UCSD-AML1 (cell line): ENCODE results near the gene UCMA.
"Not testable (repeated sequence)": the region's sequence is repeated elsewhere in the genome, so short reads cannot be mapped to it uniquely, and the experiment has no call there.

Source experiments
- DNase-seq: peaks from one replicate; lab custom pipeline; 2025; ENCODE audit not compliant: unreplicated experiment; lab: John Stamatoyannopoulos, UW

The UCMA gene

GRCh38 chr10:13234736-13235135 is 562 bp upstream of the UCMA start:
- not testable (repeated sequence) for DNase-seq

GRCh38 chr10:13233358-13233757 is 816 bp downstream of the UCMA start:
- DNase-seq, result no peak

GRCh38 chr10:13231808-13232207 is 2.4 kb downstream of the UCMA start:
- no peak for DNase-seq

DNA sequence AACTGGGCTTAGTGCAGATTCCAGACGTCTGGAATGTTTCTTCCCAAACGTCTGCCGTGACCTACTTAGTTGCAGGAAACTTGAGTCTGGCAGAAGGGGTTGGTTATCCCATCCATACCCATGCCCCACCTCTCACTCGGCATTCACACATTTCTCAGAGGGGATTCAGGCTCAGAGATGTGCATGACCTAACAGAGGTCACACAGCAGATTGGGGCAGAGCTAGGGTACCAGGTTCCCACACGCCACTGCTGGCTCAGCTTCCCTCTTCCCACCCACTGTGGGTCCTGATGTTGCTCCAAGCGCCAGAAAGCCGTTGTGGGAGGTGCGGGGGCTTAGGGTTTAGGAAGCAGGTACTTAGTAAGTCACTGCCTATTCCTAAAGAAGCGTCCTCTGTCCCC is 3.0 kb downstream of the UCMA start:
- no peak for DNase-seq

DNA sequence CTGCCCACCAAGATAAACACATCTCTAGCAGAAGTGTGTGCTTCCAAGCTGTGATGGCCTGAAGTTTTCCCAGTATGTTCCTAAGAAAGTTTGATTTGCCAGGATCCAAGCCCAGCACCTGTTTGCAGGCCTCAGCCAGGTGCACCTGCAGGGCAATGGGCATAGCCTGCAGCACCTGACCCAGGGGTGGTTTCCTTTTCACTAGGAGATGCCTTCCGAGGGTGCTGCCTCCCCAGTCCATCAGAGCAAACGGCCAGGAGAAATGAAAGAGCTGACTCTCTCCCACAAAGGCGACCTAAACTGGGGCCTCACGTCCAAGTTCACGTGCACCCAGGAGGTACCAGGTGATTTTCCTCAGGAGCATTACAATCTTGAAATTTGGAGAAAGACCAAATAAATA is 7.1 kb downstream of the UCMA start:
- DNase-seq, result no peak

DNA sequence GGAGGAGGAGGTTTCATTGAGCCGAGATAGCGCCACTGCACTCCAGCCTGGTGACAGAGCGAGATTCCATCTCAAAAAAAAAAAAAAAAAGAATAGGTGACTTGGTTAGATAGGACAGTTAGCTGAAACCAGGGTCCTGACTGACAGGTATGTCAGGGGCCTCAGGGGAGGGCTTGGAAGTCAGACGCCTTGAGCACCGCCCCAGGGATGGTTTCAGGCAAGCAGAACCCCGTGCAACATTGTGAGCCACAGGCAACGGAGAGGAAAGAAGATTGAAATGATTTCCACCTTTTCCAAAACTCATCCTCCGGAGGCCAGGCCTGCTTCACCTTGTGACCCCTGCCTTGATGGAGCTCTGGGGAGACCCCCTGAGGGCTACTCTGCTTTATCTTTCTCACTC is 8.6 kb downstream of the UCMA start:
- DNase-seq, result no peak

GRCh38 chr10:13224210-13224995 is 9.8 kb downstream of the UCMA start:
- DNase-seq, result no peak

- DNase-seq, result no peak
Observed at GRCh38 chr10:13223241-13223640, 10.9 kb downstream of the UCMA start.

- no peak for DNase-seq
Observed at GRCh38 chr10:13222566-13222965, 11.6 kb downstream of the UCMA start.

DNA sequence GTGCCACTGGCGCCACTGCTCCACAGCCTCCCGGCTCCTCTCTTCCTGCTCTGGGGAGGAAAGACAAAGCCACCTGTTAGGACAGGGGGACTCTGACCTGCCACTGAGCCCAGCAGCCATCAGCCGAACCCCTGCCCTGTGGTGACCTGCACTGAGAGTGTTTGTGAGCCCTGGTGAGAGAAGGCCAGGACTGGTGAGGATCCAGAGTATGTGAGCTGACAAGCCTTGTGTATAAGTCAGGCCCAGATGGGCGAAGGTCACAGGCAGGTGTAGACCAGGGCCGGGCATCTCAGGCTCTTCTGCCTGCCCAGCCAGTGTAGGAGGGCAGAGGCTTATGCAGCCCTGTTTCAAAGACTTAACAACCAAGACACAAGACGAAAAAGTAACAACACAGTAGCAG is 12.0 kb downstream of the UCMA start:
- no peak for DNase-seq

DNA sequence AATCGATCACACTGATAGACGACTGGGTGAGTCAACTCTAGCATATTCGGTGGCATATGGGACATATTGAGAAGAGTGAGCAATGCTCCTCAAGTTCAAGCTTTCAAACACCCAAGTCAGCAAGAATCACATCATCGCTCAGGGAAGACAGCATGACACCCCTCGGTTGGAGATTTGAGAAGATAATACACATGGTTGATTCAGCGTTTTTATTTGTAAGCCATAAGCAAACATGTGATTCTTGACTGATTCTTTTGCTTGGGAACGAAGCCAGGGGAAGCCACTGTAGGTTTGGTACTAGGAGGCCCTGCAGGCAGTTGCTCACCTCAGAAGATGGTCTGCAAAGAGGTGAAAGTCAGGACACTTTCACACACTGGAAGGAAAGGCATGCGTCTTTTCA is 12.6 kb downstream of the UCMA start:
- DNase-seq, result no peak

DNA sequence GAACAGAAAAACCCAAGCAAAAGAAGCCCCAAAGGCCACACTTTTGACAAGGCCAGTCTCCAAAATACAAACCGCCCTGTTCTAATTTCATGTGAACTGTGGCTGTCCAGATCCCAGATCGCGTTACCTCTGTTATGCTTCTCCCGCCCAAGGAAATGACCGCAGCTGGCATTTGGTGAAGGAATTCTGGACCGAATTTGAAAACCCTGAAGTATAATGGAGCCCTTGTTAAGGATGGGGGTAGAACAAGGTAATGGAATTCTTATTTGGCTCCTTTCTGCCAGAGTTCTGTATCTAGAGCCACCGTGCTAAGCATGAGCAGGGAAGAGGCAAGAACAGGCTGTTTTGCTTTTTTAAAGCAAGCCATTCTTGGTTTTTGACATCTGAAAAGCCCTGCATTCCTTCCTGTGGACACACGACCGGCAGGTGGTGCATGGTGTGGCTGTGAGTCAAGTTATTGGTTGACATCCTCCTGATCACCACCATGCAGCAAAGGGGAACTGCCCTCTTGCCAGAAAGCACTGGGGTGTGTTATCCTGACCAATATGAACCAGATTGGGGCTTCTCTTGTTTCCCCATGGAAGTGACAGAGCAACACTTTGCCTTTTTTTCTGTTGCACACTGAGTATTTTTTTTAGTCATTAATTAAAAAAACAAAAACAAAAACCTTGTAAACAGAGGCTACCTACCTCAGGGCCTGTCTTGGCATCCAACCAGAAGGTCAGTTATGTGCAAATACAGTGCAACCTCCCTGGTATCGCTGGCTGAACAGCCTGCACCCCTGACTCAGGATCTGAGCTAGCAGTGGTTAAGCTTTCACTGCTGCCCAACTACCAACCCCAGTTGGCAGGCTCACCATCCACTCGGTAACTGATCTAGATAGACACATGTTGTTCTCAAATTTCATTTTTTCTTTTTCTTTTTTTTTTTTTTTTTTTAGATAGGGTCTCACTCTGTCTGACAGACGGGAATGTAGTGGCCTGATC is 14.2 kb downstream of the UCMA start:
- peak; percentile 28 for DNase-seq

- no peak for DNase-seq
Observed at GRCh38 chr10:13218878-13219277, 15.3 kb downstream of the UCMA start.

DNA sequence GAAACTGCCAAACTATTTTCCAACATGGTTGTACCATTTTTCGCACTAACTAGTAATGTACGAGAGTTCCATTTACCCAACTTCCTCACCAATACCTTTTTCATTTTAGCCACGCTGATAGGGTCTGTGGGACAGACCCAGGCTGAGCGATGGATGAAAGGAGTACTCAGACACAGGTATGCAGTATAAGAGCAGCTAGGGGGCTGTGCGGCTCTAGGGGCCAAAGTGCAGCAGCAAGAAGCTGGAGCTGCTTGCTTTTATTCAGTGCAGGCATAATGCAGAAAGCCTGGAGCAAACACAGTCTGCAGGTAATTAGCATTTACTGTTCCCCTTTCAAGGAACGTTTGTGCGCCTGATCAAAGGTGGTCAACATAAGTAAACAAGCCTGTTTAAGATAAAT is 21.0 kb downstream of the UCMA start:
- no peak for DNase-seq

- no peak for DNase-seq
Observed at GRCh38 chr10:13206546-13207443, 27.4 kb downstream of the UCMA start.

DNA sequence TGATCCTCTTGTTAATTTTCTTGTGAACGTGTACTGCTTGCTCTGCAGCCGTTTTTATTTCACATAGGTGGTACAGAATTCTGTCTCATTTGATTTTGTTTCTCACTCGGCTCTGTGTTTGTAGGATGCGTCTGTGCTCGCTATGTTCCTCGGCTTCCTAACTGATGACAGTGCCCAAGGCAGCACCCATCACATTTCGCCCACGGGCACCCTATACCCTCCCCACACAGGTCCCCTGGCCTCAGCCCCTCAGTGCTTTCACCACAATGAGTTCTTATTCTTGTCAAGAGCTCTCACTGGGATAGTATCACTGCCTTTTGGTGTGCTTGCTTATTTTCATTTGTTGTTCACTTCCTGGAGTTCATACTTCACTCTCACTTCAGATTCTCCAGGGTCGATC is 28.1 kb downstream of the UCMA start:
- DNase-seq, result no peak

DNA sequence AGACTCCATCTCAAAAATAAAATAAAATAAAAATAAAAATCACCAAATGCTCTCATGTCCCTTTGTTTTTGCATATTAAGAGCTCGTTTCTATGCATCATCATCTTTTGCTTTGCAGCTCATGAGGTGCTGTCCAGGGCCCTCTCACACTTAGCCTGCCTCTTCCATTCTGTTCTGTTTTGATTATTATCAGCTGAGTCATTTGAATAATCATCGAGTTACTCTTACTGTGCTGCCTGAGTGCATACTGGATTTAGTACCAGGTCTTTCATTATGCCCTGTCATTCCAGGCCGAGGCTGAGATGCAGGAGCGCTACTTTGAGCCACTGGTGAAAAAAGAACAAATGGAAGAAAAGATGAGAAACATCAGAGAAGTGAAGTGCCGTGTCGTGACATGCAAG is 33.0 kb downstream of the UCMA start:
- no peak for DNase-seq

DNA sequence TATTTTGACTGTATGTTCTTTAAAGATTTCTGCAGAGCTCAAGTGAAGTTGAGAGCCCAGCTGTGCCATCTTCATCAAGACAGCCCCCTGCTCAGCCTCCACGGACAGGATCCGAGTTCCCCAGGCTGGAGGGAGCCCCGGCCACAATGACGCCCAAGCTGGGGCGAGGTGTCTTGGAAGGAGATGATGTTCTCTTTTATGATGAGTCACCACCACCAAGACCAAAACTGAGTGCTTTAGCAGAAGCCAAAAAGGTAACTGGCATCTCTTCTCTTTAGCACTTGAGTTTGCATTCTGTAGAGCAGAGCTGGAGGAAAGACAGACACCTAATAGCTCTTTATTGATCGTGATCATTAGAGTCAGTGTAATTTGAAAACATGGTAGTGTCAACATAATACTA is 39.2 kb downstream of the UCMA start:
- DNase-seq, result no peak

DNA sequence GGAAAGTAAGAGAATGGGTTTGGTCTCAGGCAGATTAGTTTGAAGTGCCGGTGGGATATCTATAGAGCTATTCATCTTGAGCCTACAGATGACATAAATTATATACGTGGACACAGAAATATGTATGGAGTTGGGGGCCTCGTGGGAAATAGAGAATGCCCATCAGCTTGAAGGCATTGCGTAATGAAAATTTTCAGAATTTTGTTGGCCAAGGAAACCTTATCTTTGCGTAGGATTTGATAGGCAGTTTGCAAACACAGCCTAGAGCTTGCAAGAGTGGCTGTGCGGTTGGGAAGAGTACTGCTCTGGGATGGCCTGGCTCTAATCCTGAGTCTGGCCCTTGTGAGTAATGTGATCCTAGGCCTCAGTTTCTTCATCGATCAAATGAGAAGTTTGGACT is 40.5 kb downstream of the UCMA start:
- DNase-seq, result no peak

GRCh38 chr10:13191362-13191761 is 42.8 kb downstream of the UCMA start:
- DNase-seq, result no peak

DNA sequence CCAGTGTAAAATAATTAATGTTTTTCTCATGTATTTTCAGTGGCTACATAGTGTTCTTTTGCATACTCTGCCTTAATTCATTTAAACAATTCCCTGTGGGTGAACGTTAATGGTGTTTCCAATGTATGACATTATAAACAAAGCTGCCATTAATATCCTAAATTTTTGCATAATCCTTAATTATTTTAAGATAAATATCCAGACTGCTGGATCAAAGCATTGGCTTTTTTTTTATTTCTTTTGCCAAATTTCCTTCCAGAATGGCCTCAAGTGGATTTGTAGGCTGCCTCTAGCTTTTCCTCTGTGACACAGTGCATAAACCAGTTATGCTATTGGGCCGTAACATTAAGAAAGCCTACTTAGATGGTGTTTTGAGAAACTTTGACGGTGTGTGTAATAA is 43.4 kb downstream of the UCMA start:
- DNase-seq, result no peak
